GM12865 (cell line): Measurements from ENCODE around the gene ESYT3.

Source experiments
- DNase-seq: peaks from one replicate; pipeline ENCODE4 v3.0.0; 2010; ENCODE audit warnings: low read depth
- H3K4me3 ChIP-seq: 2 replicates; pipeline ENCODE4 v1.5.1; 2011; ENCODE audit warnings: mild to moderate bottlenecking, low read depth, low read length, control low read depth
- TF ChIP-seq, protein P1 (sequence below): IDR thresholded peaks from 2 replicates; pipeline ENCODE4 v1.5.1; 2011; ENCODE audit warnings: low read length, control low read depth, low read depth, inconsistent platforms; ENCODE audit not compliant: insufficient read depth; ENCODE audit errors: missing control alignments

Gene ESYT3

GRCh38 chr3:138456961-138457862 lies 22.8 kb downstream of the ESYT3 start:
- no peak overlapping the region for H3K4me3 ChIP-seq
- TF ChIP-seq, protein P1, sequence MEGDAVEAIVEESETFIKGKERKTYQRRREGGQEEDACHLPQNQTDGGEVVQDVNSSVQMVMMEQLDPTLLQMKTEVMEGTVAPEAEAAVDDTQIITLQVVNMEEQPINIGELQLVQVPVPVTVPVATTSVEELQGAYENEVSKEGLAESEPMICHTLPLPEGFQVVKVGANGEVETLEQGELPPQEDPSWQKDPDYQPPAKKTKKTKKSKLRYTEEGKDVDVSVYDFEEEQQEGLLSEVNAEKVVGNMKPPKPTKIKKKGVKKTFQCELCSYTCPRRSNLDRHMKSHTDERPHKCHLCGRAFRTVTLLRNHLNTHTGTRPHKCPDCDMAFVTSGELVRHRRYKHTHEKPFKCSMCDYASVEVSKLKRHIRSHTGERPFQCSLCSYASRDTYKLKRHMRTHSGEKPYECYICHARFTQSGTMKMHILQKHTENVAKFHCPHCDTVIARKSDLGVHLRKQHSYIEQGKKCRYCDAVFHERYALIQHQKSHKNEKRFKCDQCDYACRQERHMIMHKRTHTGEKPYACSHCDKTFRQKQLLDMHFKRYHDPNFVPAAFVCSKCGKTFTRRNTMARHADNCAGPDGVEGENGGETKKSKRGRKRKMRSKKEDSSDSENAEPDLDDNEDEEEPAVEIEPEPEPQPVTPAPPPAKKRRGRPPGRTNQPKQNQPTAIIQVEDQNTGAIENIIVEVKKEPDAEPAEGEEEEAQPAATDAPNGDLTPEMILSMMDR: no peak

DNA sequence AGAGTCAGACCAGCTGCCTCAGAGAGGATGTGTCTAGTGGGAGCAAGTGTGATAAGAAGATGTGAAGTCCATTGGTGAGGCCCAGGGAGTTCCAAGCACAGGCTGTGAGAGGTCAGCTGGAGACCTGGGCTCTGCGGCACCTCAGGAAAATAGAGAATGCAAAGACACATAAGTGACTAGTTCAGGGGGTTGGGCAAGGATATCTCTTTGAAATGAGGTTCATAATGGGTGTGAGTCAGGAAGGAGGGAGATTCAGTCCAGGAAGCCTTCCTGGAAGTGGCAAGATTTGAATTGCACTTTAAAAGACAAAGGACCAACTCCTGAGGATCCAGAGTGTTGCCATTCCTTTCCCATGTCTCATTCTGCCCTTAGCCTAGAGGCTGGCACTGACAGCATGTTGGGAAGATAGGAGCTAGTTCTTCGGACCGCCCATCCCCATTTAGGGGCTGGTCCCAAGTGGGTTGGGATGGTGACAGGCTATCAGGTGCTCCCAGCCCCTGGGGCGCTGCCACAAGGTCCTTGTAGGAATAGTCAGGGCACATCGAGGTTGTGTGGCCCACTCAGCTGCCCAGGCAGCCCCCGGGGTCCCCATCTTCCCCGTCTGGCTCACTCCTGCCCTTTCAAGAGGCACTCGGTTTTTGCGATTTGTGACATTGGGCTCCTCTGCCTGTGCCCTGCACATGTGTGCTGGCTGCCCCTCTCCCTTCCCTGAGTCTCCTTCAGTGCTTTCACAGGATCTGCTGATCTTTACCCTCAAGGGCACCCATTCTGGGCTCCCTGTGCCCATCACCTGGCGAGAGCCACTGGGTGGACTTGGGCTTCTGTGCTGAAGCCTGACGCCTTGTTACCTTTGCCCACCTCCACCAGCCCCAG lies 23.7 kb downstream of the ESYT3 start:
- no peak for DNase-seq
- TF ChIP-seq, protein P1: no peak
- H3K4me3 ChIP-seq: no peak overlapping the region

More at GRCh38 chr3:138456961-138457862, 22.8 kb downstream of the ESYT3 start:
- no peak for DNase-seq

- TF ChIP-seq, protein P1: no peak
- no peak overlapping the region for H3K4me3 ChIP-seq
- no peak for DNase-seq
These were observed 24.5 kb downstream of the ESYT3 start for GRCh38 chr3:138458774-138459499.

- H3K4me3 ChIP-seq: no peak overlapping the region
- no peak for DNase-seq
- TF ChIP-seq, protein P1: no peak
These were observed 25.5 kb downstream of the ESYT3 start for GRCh38 chr3:138459619-138460535.

GRCh38 chr3:138460536-138461205 lies 26.3 kb downstream of the ESYT3 start:
- TF ChIP-seq, protein P1: no peak
- DNase-seq: no peak
- no peak overlapping the region for H3K4me3 ChIP-seq

DNA sequence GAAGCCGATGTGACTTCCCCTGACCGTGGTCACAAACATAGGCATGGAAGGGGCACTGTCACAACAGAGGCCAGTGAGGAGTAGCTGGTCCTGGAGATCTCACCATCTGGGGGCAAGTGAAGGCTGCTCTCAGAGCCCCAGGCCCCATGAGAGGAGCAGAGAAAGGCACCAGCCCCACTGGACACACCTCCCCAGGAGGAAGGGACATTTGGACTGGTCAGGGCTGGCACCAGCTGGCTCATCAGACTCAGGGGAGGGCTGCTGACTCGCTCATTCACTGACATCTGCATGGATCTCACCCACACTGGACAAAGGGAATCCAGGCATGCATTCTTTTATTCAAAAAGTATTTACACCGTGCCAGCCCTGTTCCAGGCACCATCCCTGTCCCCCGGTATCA lies 26.8 kb downstream of the ESYT3 start:
- TF ChIP-seq, protein P1: no peak
- H3K4me3 ChIP-seq: no peak overlapping the region
- DNase-seq: no peak
